HepG2 (cell line): ENCODE measurements around the gene ANTKMT. TPM values are rescaled to one million over a fixed set of nuclear protein-coding genes. Genes with fewer than 3 reads are reported as not detected.

Experiments used
- EEA1 ChIP-seq: sonication (generic); formaldehyde crosslinking; IDR thresholded peaks from 2 replicates; pipeline ENCODE4 v1.5.1; 2020; ENCODE audit warnings: mild to moderate bottlenecking, missing genetic modification reagents, borderline replicate concordance
- GATA4 ChIP-seq: sonication (generic); IDR thresholded peaks from 2 replicates; pipeline ENCODE4 v1.6.1; 2016; ENCODE audit warnings: antibody characterized with exemption, low read depth, borderline replicate concordance
- GLI4 ChIP-seq: sonication (generic); formaldehyde crosslinking; IDR thresholded peaks from 2 replicates; pipeline ENCODE4 v1.5.1; 2020; ENCODE audit warnings: missing genetic modification reagents, mild to moderate bottlenecking, moderate library complexity, borderline replicate concordance
- HMGA1 ChIP-seq: sonication (generic); formaldehyde crosslinking; conservative IDR thresholded peaks from 2 replicates; pipeline ENCODE4 v1.4.0; 2020; ENCODE audit warnings: missing genetic modification reagents
- IKZF1 ChIP-seq: fragments of 450-650 bp; IDR thresholded peaks from 2 replicates; pipeline ENCODE4 v1.7.1; 2016
- KLF9 ChIP-seq: IDR thresholded peaks from 2 replicates; pipeline ENCODE4 v1.6.1; 2016; ENCODE audit warnings: low read depth
- KMT2B ChIP-seq: IDR thresholded peaks from 2 replicates; pipeline ENCODE4 v1.6.1; 2016; ENCODE audit warnings: missing genetic modification reagents, missing compliant biosample characterization
- MIER2 ChIP-seq: IDR thresholded peaks from 2 replicates; pipeline ENCODE4 v1.6.1; 2016; ENCODE audit warnings: missing biosample characterization, missing genetic modification reagents
- MLLT10 ChIP-seq: sonication (generic); formaldehyde crosslinking; IDR thresholded peaks from 2 replicates; pipeline ENCODE4 v1.4.0; 2020; ENCODE audit warnings: missing genetic modification reagents
- POLR2AphosphoS2 ChIP-seq: IDR thresholded peaks from 2 replicates; pipeline ENCODE4 v1.6.1; 2011; ENCODE audit warnings: low read depth, low read length, improper control_type of control experiment
- SMAD9 ChIP-seq: sonication (generic); formaldehyde crosslinking; IDR thresholded peaks from 2 replicates; pipeline ENCODE4 v1.5.1; 2020; ENCODE audit warnings: mild to moderate bottlenecking, missing genetic modification reagents
- ZC3H13 ChIP-seq: sonication (generic); formaldehyde crosslinking; IDR thresholded peaks from 2 replicates; pipeline ENCODE4 v1.8.1; 2023; ENCODE audit warnings: mild to moderate bottlenecking, missing genetic modification reagents, moderate library complexity
- ZMAT3 ChIP-seq: sonication (generic); formaldehyde crosslinking; conservative IDR thresholded peaks from 2 replicates; pipeline ENCODE4 v1.7.0; 2021; ENCODE audit warnings: missing genetic modification reagents
- ZNF441 ChIP-seq: sonication (generic); formaldehyde crosslinking; IDR thresholded peaks from 2 replicates; pipeline ENCODE4 v1.7.0; 2021; ENCODE audit warnings: missing genetic modification reagents, borderline replicate concordance
- ZNF558 ChIP-seq: sonication (generic); formaldehyde crosslinking; IDR thresholded peaks from 2 replicates; pipeline ENCODE4 v1.9.0; 2022; ENCODE audit warnings: mild to moderate bottlenecking, missing genetic modification reagents, borderline replicate concordance
- ZNF562 ChIP-seq: sonication (generic); formaldehyde crosslinking; IDR thresholded peaks from 2 replicates; pipeline ENCODE4 v1.8.0; 2022; ENCODE audit warnings: missing genetic modification reagents, borderline replicate concordance
- polyA plus RNA-seq, 8 experiments: library from polyadenylated mRNA; depleted of rRNA in 3 of 8; stranded (reverse) in 7 of 8; unstranded in 1 of 8; fragments of >200 nt; fragmentation: Illumina TruSeq in 4 of 8; extraction: Trizol in 4 of 8; gene quantifications; 2 replicates each; pipeline versions ENCODE4 v1.2.1 to v1.2.3, GENCODE V29; 2011 to 2016; ENCODE audit warnings: low read depth in 4 of 8, missing spikeins in 1 of 8, mixed read lengths in 1 of 8; ENCODE audit not compliant: insufficient read depth in 1 of 8
- total RNA-seq, 5 experiments: library from RNA; depleted of rRNA; stranded (reverse); fragments of >200 nt; fragmentation: Illumina TruSeq; extraction: Trizol; gene quantifications; 2 replicates each; pipeline ENCODE4 v1.2.3, GENCODE V29; 2016; ENCODE audit warnings: low read depth in 1 of 5
- TF ChIP-seq, protein P1 (sequence below): sonication (generic); formaldehyde crosslinking; IDR thresholded peaks from 2 replicates; pipeline ENCODE4 v1.4.0; 2020; ENCODE audit warnings: mild to moderate bottlenecking, low read depth, missing genetic modification reagents
- TF ChIP-seq, protein P2 (sequence below): sonication (generic); formaldehyde crosslinking; conservative IDR thresholded peaks from 2 replicates; pipeline ENCODE4 v1.8.0; 2022; ENCODE audit warnings: low read depth, missing genetic modification reagents
- TF ChIP-seq, protein P3 (sequence below): sonication (generic); formaldehyde crosslinking; IDR thresholded peaks from 2 replicates; pipeline ENCODE4 v1.8.0; 2022; ENCODE audit warnings: mild to moderate bottlenecking, missing genetic modification reagents, moderate library complexity
- TF ChIP-seq, protein P4 (sequence below): sonication (generic); formaldehyde crosslinking; IDR thresholded peaks from 2 replicates; pipeline ENCODE4 v1.9.0; 2021; ENCODE audit warnings: mild to moderate bottlenecking, missing genetic modification reagents

ANTKMT gene
- total and polyA plus RNA-seq, 2 of the 13 experiments (the other 11 are each of a cell fraction or from before 2014, with no cell fraction given), result 7.5 to 47.8 TPM

DNA sequence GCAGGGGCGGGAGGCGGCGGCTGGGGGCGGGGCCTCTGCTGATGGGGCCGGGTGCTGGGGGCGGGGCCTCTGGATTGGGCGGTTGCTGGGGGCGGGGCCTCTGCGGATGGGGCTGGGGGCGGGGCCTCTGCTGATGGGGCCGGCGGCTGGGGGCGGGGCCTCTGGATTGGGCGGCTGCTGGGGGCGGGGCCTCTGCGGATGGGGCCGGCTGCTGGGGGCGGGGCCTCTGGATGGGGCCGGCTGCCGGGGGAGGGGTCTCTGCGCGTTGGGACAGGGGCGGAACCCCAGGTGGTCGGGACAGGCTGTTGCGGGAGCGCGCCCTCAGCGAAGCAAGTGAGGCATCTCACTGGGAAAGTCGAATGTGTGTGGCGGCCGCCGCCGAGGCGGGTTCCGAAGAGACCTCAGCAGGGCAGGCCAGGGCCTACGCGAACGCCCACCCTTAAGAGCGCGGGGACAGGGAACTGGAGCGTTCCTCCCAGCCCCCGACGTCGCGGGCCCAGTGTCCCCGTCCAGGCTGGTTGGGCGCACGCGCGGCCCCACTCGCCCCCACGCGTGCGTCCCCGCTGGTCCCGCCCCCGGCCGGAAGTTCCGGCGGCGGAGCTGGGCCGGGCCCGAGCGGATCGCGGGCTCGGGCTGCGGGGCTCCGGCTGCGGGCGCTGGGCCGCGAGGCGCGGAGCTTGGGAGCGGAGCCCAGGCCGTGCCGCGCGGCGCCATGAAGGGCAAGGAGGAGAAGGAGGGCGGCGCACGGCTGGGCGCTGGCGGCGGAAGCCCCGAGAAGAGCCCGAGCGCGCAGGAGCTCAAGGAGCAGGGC is 40.9 kb upstream of the ANTKMT start, which contains the start of gene STUB1 (continued):
- TF ChIP-seq, protein P1, sequence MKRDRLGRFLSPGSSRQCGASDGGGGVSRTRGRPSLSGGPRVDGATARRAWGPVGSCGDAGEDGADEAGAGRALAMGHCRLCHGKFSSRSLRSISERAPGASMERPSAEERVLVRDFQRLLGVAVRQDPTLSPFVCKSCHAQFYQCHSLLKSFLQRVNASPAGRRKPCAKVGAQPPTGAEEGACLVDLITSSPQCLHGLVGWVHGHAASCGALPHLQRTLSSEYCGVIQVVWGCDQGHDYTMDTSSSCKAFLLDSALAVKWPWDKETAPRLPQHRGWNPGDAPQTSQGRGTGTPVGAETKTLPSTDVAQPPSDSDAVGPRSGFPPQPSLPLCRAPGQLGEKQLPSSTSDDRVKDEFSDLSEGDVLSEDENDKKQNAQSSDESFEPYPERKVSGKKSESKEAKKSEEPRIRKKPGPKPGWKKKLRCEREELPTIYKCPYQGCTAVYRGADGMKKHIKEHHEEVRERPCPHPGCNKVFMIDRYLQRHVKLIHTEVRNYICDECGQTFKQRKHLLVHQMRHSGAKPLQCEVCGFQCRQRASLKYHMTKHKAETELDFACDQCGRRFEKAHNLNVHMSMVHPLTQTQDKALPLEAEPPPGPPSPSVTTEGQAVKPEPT (CRISPR knock-in tag), result no peak
- TF ChIP-seq, protein P2, sequence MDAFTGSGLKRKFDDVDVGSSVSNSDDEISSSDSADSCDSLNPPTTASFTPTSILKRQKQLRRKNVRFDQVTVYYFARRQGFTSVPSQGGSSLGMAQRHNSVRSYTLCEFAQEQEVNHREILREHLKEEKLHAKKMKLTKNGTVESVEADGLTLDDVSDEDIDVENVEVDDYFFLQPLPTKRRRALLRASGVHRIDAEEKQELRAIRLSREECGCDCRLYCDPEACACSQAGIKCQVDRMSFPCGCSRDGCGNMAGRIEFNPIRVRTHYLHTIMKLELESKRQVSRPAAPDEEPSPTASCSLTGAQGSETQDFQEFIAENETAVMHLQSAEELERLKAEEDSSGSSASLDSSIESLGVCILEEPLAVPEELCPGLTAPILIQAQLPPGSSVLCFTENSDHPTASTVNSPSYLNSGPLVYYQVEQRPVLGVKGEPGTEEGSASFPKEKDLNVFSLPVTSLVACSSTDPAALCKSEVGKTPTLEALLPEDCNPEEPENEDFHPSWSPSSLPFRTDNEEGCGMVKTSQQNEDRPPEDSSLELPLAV, result no peak
- TF ChIP-seq ZC3H13 (CRISPR knock-in tag), result no peak; the same call in 1 of the 2 replicates
- no peak for TF ChIP-seq ZNF562
- TF ChIP-seq ZNF441 (CRISPR knock-in tag), result 0 out of 2 replicates have a peak, but pooled peaks have one; percentile 10
- TF ChIP-seq HMGA1 (CRISPR knock-in tag), result no peak
- TF ChIP-seq MLLT10, result no peak
- TF ChIP-seq GATA4, result no peak
- no peak for TF ChIP-seq POLR2AphosphoS2
- peak; percentile 55; the same call in 1 of the 2 replicates for TF ChIP-seq EEA1
- TF ChIP-seq, protein P3, sequence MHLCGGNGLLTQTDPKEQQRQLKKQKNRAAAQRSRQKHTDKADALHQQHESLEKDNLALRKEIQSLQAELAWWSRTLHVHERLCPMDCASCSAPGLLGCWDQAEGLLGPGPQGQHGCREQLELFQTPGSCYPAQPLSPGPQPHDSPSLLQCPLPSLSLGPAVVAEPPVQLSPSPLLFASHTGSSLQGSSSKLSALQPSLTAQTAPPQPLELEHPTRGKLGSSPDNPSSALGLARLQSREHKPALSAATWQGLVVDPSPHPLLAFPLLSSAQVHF (CRISPR knock-in tag), result no peak
- TF ChIP-seq IKZF1, result no peak
- TF ChIP-seq GLI4, result no peak
- TF ChIP-seq SMAD9 (CRISPR knock-in tag), result no peak
- TF ChIP-seq MIER2, result no peak
- no peak for TF ChIP-seq KMT2B (CRISPR knock-in tag)
- TF ChIP-seq KLF9 (CRISPR knock-in tag), result no peak
- TF ChIP-seq, protein P4, sequence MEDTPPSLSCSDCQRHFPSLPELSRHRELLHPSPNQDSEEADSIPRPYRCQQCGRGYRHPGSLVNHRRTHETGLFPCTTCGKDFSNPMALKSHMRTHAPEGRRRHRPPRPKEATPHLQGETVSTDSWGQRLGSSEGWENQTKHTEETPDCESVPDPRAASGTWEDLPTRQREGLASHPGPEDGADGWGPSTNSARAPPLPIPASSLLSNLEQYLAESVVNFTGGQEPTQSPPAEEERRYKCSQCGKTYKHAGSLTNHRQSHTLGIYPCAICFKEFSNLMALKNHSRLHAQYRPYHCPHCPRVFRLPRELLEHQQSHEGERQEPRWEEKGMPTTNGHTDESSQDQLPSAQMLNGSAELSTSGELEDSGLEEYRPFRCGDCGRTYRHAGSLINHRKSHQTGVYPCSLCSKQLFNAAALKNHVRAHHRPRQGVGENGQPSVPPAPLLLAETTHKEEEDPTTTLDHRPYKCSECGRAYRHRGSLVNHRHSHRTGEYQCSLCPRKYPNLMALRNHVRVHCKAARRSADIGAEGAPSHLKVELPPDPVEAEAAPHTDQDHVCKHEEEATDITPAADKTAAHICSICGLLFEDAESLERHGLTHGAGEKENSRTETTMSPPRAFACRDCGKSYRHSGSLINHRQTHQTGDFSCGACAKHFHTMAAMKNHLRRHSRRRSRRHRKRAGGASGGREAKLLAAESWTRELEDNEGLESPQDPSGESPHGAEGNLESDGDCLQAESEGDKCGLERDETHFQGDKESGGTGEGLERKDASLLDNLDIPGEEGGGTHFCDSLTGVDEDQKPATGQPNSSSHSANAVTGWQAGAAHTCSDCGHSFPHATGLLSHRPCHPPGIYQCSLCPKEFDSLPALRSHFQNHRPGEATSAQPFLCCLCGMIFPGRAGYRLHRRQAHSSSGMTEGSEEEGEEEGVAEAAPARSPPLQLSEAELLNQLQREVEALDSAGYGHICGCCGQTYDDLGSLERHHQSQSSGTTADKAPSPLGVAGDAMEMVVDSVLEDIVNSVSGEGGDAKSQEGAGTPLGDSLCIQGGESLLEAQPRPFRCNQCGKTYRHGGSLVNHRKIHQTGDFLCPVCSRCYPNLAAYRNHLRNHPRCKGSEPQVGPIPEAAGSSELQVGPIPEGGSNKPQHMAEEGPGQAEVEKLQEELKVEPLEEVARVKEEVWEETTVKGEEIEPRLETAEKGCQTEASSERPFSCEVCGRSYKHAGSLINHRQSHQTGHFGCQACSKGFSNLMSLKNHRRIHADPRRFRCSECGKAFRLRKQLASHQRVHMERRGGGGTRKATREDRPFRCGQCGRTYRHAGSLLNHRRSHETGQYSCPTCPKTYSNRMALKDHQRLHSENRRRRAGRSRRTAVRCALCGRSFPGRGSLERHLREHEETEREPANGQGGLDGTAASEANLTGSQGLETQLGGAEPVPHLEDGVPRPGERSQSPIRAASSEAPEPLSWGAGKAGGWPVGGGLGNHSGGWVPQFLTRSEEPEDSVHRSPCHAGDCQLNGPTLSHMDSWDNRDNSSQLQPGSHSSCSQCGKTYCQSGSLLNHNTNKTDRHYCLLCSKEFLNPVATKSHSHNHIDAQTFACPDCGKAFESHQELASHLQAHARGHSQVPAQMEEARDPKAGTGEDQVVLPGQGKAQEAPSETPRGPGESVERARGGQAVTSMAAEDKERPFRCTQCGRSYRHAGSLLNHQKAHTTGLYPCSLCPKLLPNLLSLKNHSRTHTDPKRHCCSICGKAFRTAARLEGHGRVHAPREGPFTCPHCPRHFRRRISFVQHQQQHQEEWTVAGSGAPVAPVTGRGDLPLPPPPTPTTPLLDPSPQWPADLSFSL (CRISPR knock-in tag), result no peak
- TF ChIP-seq ZMAT3 (CRISPR knock-in tag), result no peak; the same call in 1 of the 2 replicates
- no peak for TF ChIP-seq ZNF558
